HepG2 (cell line): Measurements from ENCODE around the gene TEKT5. TPM values are rescaled to one million over a fixed set of nuclear protein-coding genes. Genes with fewer than 3 reads are reported as not detected.

Source experiments
- FLYWCH1 ChIP-seq: sonication (generic); formaldehyde crosslinking; IDR thresholded peaks from 2 replicates; pipeline ENCODE4 v1.8.1; 2023; ENCODE audit warnings: mild to moderate bottlenecking, missing genetic modification reagents
- GFI1 ChIP-seq: sonication (generic); formaldehyde crosslinking; IDR thresholded peaks from 2 replicates; pipeline ENCODE4 v1.5.0; 2020; ENCODE audit warnings: missing genetic modification reagents, mild to moderate bottlenecking, borderline replicate concordance
- HDAC1 ChIP-seq: sonication (generic); formaldehyde crosslinking; IDR thresholded peaks from 2 replicates; pipeline ENCODE4 v1.5.1; 2020; ENCODE audit warnings: mild to moderate bottlenecking, missing genetic modification reagents
- MAFG ChIP-seq: sonication (generic); formaldehyde crosslinking; IDR thresholded peaks from 2 replicates; pipeline ENCODE4 v1.5.1; 2020; ENCODE audit warnings: mild to moderate bottlenecking, missing genetic modification reagents
- ZFP1 ChIP-seq: IDR thresholded peaks from 2 replicates; pipeline ENCODE4 v1.6.1; 2016
- ZNF607 ChIP-seq: sonication (generic); formaldehyde crosslinking; IDR thresholded peaks from 2 replicates; pipeline ENCODE4 v1.5.1; 2020; ENCODE audit warnings: missing genetic modification reagents, mild to moderate bottlenecking, borderline replicate concordance
- polyA plus RNA-seq, 8 experiments: library from polyadenylated mRNA; depleted of rRNA in 3 of 8; stranded (reverse) in 7 of 8; unstranded in 1 of 8; fragments of >200 nt; fragmentation: Illumina TruSeq in 4 of 8; extraction: Trizol in 4 of 8; gene quantifications; 2 replicates each; pipeline versions ENCODE4 v1.2.1 to v1.2.3, GENCODE V29; 2011 to 2016; ENCODE audit warnings: low read depth in 4 of 8, missing spikeins in 1 of 8, mixed read lengths in 1 of 8; ENCODE audit not compliant: insufficient read depth in 1 of 8
- total RNA-seq, 5 experiments: library from RNA; depleted of rRNA; stranded (reverse); fragments of >200 nt; fragmentation: Illumina TruSeq; extraction: Trizol; gene quantifications; 2 replicates each; pipeline ENCODE4 v1.2.3, GENCODE V29; 2016; ENCODE audit warnings: low read depth in 1 of 5
- TF ChIP-seq, protein P1 (sequence below): sonication (generic); formaldehyde crosslinking; IDR thresholded peaks from 2 replicates; pipeline ENCODE4 v1.5.0; 2020; ENCODE audit warnings: mild to moderate bottlenecking, missing genetic modification reagents, moderate library complexity
- TF ChIP-seq, protein P2 (sequence below), 2 experiments: sonication (generic) in 1 of 2; formaldehyde crosslinking in 1 of 2; IDR thresholded peaks; 2 replicates each; pipeline versions ENCODE4 v1.5.1 to v1.6.1; 2011 to 2020; ENCODE audit warnings: borderline replicate concordance in 1 of 2, low read depth in 1 of 2, low read length in 1 of 2, mild to moderate bottlenecking in 1 of 2, missing genetic modification reagents in 1 of 2, moderate library complexity in 1 of 2
- TF ChIP-seq, protein P3 (sequence below): sonication (generic); formaldehyde crosslinking; IDR thresholded peaks from 2 replicates; pipeline ENCODE4 v1.9.0; 2021; ENCODE audit warnings: mild to moderate bottlenecking, missing genetic modification reagents

TEKT5 gene
- total and polyA plus RNA-seq, 2 of the 13 experiments (the other 11 are each of a cell fraction or from before 2014, with no cell fraction given), result 0.16 TPM; not detected in 1

DNA sequence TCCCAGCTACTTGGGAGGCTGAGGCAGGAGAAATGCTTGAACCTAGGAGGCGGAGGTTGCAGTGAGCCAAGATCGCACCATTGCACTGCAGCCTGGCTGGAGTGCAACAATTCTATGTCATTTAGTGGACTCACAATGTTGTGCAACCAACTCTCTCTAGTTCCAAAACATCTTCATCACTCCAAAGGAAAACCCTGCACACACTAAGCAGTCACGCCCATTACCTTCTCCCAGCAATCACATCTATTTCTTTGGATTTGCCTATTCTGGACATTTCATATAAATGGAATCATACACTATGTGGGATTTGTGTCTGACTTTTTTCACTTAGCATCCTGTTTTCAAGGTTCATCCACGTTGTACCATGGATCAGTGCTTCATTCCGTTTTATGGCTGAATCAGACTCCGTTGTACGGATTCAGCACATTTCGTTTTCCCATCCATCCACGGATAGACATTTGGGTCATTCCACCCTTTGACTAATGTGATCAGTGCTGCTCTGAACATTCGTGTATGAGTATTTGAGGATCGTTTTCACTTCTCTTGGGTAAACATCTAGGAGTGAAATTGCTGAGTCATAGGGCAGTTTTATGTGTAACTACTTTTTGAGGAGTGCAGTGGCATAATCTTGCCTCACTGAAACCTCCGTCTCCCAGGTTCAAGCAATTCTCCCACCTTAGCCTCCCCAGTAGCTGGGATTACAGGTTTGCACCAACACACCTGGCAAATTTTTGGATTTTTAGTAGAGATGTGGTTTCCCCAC lies 69.0 kb downstream of the TEKT5 start (continued):
- TF ChIP-seq, protein P1, sequence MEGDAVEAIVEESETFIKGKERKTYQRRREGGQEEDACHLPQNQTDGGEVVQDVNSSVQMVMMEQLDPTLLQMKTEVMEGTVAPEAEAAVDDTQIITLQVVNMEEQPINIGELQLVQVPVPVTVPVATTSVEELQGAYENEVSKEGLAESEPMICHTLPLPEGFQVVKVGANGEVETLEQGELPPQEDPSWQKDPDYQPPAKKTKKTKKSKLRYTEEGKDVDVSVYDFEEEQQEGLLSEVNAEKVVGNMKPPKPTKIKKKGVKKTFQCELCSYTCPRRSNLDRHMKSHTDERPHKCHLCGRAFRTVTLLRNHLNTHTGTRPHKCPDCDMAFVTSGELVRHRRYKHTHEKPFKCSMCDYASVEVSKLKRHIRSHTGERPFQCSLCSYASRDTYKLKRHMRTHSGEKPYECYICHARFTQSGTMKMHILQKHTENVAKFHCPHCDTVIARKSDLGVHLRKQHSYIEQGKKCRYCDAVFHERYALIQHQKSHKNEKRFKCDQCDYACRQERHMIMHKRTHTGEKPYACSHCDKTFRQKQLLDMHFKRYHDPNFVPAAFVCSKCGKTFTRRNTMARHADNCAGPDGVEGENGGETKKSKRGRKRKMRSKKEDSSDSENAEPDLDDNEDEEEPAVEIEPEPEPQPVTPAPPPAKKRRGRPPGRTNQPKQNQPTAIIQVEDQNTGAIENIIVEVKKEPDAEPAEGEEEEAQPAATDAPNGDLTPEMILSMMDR (CRISPR knock-in tag), result no peak
- TF ChIP-seq HDAC1 (CRISPR knock-in tag) (no peak), ZFP1 (no peak), MAFG (peak; percentile 96), FLYWCH1 (no peak), GFI1 (CRISPR knock-in tag) (no peak), ZNF607 (CRISPR knock-in tag) (0 out of 2 replicates have a peak, but pooled peaks have one; percentile 35)
- TF ChIP-seq, protein P2, sequence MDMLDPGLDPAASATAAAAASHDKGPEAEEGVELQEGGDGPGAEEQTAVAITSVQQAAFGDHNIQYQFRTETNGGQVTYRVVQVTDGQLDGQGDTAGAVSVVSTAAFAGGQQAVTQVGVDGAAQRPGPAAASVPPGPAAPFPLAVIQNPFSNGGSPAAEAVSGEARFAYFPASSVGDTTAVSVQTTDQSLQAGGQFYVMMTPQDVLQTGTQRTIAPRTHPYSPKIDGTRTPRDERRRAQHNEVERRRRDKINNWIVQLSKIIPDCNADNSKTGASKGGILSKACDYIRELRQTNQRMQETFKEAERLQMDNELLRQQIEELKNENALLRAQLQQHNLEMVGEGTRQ (IDR thresholded peaks at IDR 0.05; ENCODE audit: low read depth, low read length), result no peak
- TF ChIP-seq, protein P2 (CRISPR knock-in tag; IDR thresholded peaks at IDR 0.05; ENCODE audit: borderline replicate concordance), result no peak
- TF ChIP-seq, protein P3, sequence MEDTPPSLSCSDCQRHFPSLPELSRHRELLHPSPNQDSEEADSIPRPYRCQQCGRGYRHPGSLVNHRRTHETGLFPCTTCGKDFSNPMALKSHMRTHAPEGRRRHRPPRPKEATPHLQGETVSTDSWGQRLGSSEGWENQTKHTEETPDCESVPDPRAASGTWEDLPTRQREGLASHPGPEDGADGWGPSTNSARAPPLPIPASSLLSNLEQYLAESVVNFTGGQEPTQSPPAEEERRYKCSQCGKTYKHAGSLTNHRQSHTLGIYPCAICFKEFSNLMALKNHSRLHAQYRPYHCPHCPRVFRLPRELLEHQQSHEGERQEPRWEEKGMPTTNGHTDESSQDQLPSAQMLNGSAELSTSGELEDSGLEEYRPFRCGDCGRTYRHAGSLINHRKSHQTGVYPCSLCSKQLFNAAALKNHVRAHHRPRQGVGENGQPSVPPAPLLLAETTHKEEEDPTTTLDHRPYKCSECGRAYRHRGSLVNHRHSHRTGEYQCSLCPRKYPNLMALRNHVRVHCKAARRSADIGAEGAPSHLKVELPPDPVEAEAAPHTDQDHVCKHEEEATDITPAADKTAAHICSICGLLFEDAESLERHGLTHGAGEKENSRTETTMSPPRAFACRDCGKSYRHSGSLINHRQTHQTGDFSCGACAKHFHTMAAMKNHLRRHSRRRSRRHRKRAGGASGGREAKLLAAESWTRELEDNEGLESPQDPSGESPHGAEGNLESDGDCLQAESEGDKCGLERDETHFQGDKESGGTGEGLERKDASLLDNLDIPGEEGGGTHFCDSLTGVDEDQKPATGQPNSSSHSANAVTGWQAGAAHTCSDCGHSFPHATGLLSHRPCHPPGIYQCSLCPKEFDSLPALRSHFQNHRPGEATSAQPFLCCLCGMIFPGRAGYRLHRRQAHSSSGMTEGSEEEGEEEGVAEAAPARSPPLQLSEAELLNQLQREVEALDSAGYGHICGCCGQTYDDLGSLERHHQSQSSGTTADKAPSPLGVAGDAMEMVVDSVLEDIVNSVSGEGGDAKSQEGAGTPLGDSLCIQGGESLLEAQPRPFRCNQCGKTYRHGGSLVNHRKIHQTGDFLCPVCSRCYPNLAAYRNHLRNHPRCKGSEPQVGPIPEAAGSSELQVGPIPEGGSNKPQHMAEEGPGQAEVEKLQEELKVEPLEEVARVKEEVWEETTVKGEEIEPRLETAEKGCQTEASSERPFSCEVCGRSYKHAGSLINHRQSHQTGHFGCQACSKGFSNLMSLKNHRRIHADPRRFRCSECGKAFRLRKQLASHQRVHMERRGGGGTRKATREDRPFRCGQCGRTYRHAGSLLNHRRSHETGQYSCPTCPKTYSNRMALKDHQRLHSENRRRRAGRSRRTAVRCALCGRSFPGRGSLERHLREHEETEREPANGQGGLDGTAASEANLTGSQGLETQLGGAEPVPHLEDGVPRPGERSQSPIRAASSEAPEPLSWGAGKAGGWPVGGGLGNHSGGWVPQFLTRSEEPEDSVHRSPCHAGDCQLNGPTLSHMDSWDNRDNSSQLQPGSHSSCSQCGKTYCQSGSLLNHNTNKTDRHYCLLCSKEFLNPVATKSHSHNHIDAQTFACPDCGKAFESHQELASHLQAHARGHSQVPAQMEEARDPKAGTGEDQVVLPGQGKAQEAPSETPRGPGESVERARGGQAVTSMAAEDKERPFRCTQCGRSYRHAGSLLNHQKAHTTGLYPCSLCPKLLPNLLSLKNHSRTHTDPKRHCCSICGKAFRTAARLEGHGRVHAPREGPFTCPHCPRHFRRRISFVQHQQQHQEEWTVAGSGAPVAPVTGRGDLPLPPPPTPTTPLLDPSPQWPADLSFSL, result peak; percentile 70
